Thyroid gland (tissue), 4 donors: ENCODE data around the gene CYP19A1. TPM values are rescaled to one million over a fixed set of nuclear protein-coding genes. Genes with fewer than 3 reads are reported as not detected.

Experiments
- DNase-seq, 2 donors: peaks; one replicate each; pipeline ENCODE4 v3.0.0-alpha.2; 2019
- H3K27ac ChIP-seq, 3 donors: fragments of 200-600 bp; sonication (generic); 1 replicate in 2 of 3; 2 replicates in 1 of 3; pipeline ENCODE4 v1.5.1; 2016 to 2019; ENCODE audit warnings: mild to moderate bottlenecking in 1 of 3, moderate library complexity in 1 of 3
- H3K27me3 ChIP-seq: fragments of 200-600 bp; sonication (generic); one replicate; pipeline ENCODE4 v1.5.1; 2019
- H3K36me3 ChIP-seq, 2 donors: fragments of 200-600 bp; sonication (generic); one replicate each; pipeline ENCODE4 v1.5.1; 2016 to 2019
- H3K4me1 ChIP-seq, 2 donors: fragments of 200-600 bp; sonication (generic); one replicate each; pipeline ENCODE4 v1.5.1; 2017 to 2019
- H3K4me3 ChIP-seq, 3 donors: fragments of 200-600 bp; sonication (generic); replicated peaks in 1 of 3; 1 replicate in 2 of 3; 2 replicates in 1 of 3; pipeline ENCODE4 v1.5.1; 2016; ENCODE audit warnings: mild to moderate bottlenecking in 1 of 3
- H3K9me3 ChIP-seq: fragments of 200-600 bp; sonication (generic); one replicate; pipeline ENCODE4 v1.5.1; 2017
- POLR2A ChIP-seq, 2 donors: fragments of 450-650 bp; IDR thresholded peaks; one replicate each; pipeline ENCODE4 v1.6.1; 2017; ENCODE audit warnings: antibody characterized with exemption in 2 of 2, mild to moderate bottlenecking in 2 of 2, moderate library complexity in 1 of 2
- WGBS, 2 donors: methylation state at CpG; one replicate each; pipeline ENCODE4 v1.1.5; 2017; 5-methylcytosine and 5-hydroxymethylcytosine counted together
- intact Hi-C: fragments of 100-400 bp; cut with DNase I; formaldehyde crosslinking; loops from one replicate; pipeline ENCODE4 v1.15.1; 2023
- total RNA-seq, 4 donors: library from RNA; depleted of rRNA; stranded (reverse); fragments of >200 nt; gene quantifications; one replicate each; pipeline ENCODE4 v1.2.3, GENCODE V29; 2016
- TF ChIP-seq, protein P1 (sequence below), 6 experiments: fragments of 200-600 bp in 3 of 6; fragments of 450-650 bp in 3 of 6; sonication (generic) in 3 of 6; IDR thresholded peaks; one replicate each; pipeline ENCODE4 v1.5.1; 2016 to 2019; ENCODE audit warnings: antibody characterized with exemption in 6 of 6, mild to moderate bottlenecking in 2 of 6, inconsistent platforms in 1 of 6, moderate library complexity in 1 of 6

CYP19A1 gene
- total RNA-seq, 4 donors from 2014 or later, result 1.6 to 5.5 (median 4.5) TPM

DNA sequence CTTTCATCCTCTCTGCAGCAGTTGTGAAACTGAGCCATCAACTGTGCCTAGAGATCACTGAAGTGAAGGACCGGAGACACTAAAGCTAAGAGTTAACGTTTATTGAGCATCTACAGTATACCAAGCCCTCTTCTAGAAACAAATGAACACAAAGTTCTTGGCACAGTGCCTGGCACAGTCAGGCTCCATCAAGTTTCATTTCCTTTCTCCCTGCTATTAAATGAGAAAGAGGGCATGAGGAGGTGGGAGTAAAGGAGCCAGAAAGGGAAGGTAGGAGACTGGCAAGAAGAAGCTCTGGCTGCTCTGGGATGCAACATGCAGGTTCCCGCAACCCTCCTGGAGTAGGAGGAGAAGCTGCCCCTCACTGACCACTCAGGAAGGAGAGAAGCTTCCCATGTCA lies 30.6 kb downstream of the CYP19A1 start:
- WGBS, 2 donors, result 66 to 67% methylated on average over 3 of the region's 3 CpGs
- intact Hi-C loops, result no loop called here
- DNase-seq, result peak; percentile 10 to 14
- Histone ChIP-seq H3K4me3 (no peak overlapping the region), H3K36me3 (no peaks in the 10 kb centered on the region), H3K4me1 (peaks cover 0 to 4% of the 10 kb centered on the region in 2 donors), H3K27ac (no peak overlapping the region), H3K27me3 (no peaks in the 10 kb centered on the region), H3K9me3 (no peaks in the 10 kb centered on the region)
- TF ChIP-seq POLR2A (IDR thresholded peaks at IDR 0.05), result no peak
- TF ChIP-seq, protein P1, sequence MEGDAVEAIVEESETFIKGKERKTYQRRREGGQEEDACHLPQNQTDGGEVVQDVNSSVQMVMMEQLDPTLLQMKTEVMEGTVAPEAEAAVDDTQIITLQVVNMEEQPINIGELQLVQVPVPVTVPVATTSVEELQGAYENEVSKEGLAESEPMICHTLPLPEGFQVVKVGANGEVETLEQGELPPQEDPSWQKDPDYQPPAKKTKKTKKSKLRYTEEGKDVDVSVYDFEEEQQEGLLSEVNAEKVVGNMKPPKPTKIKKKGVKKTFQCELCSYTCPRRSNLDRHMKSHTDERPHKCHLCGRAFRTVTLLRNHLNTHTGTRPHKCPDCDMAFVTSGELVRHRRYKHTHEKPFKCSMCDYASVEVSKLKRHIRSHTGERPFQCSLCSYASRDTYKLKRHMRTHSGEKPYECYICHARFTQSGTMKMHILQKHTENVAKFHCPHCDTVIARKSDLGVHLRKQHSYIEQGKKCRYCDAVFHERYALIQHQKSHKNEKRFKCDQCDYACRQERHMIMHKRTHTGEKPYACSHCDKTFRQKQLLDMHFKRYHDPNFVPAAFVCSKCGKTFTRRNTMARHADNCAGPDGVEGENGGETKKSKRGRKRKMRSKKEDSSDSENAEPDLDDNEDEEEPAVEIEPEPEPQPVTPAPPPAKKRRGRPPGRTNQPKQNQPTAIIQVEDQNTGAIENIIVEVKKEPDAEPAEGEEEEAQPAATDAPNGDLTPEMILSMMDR (IDR thresholded peaks at IDR 0.05), result no peak

GRCh38 chr15:51307325-51307724 lies 31.1 kb downstream of the CYP19A1 start:
- Histone ChIP-seq H3K36me3 (no peaks in the 10 kb centered on the region), H3K27ac (no peak overlapping the region), H3K4me3 (no peak overlapping the region), H3K9me3 (no peaks in the 10 kb centered on the region), H3K4me1 (peaks cover 0 to 4% of the 10 kb centered on the region in 2 donors), H3K27me3 (no peaks in the 10 kb centered on the region)
- TF ChIP-seq POLR2A (IDR thresholded peaks at IDR 0.05), result no peak
- TF ChIP-seq, protein P1 (IDR thresholded peaks at IDR 0.05), result no peak
- no peak for DNase-seq
- intact Hi-C loops, result no loop called here
- 88 to 90% methylated on average over 3 of the region's 3 CpGs for WGBS, 2 donors

- H3K36me3 ChIP-seq, result no peaks in the 10 kb centered on the region
- TF ChIP-seq, protein P1 (IDR thresholded peaks at IDR 0.05), result no peak
- no peak for TF ChIP-seq POLR2A (IDR thresholded peaks at IDR 0.05)
- no peak overlapping the region for H3K27ac ChIP-seq
- peaks cover 0 to 4% of the 10 kb centered on the region in 2 donors for H3K4me1 ChIP-seq
- H3K27me3 ChIP-seq, result no peaks in the 10 kb centered on the region
- no peaks in the 10 kb centered on the region for H3K9me3 ChIP-seq
- DNase-seq, result no peak
- WGBS, 2 donors, result 53 to 81% methylated on average over 2 of the region's 2 CpGs
- no peak overlapping the region for H3K4me3 ChIP-seq
- intact Hi-C loops, result no loop called here
Observed at GRCh38 chr15:51303462-51303980, 34.9 kb downstream of the CYP19A1 start.

DNA sequence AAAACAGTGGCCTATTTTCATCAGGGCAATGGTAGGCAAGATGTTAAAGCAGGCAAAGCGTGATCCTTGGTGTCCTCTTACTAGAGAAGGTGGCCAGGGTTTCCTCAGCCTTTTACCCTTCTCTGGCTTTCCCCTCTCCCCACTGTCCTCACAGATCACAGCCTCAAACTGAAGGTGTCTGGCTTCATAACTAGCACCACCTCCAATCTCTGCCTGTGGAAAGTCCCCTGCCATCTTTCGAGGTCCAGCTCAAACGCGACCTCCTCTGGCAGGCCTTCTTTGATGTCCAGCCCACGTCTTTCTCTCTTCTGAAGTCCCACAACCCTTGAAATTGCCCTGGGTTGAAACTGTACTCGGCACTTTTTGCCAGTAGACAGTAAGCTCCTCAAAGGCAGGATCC lies 35.9 kb downstream of the CYP19A1 start:
- H3K27me3 ChIP-seq, result no peaks in the 10 kb centered on the region
- intact Hi-C loops, result no loop called here
- H3K4me3 ChIP-seq, result no peak overlapping the region
- TF ChIP-seq POLR2A (IDR thresholded peaks at IDR 0.05), result no peak
- TF ChIP-seq, protein P1 (IDR thresholded peaks at IDR 0.05), result no peak
- H3K9me3 ChIP-seq, result no peaks in the 10 kb centered on the region
- WGBS, 2 donors, result 82 to 83% methylated on average over 6 of the region's 6 CpGs
- H3K36me3 ChIP-seq, result no peaks in the 10 kb centered on the region
- H3K4me1 ChIP-seq, result peaks cover 0 to 4% of the 10 kb centered on the region in 2 donors
- no peak overlapping the region for H3K27ac ChIP-seq
- DNase-seq, result no peak

DNA sequence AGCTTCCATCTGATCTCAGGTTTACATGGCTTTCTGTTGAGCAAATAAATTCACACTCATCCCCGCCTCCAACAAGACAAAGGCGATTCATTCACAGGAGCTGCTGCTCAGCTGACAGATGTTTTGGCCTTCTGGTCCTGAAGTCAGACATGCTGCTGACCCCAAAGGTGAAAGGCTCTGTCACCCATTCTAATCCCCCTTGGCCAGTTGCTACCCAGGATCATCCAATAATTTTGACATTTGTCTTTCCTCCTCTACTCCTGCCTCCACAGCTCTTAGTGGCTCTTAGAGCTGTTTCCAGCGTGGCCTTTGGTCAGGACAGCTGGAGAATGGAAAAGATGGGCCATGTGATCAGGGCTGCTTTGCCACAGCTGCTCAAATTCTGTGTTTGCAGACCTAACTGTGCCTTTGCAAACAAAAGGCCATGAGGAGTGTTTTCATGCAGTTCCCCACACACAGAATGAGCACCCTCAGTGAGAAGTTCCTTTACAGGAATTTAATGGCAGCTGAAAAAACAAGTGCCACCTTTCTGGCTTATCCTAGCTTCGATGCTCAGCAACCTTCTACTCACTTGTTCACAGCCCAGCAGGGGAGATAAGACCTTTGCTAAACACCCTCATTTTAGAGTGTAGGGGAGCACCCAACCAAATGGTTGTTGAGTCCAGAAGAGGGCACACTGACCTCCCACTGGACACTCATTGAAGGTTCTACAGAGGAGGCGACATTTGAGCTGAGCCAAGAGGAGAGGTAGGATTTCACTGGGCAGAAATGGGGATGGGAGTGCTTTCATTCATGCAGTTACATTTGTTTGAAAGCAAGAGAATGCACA lies 39.0 kb downstream of the CYP19A1 start:
- no peaks in the 10 kb centered on the region for H3K27me3 ChIP-seq
- no peak overlapping the region for H3K27ac ChIP-seq
- no peaks in the 10 kb centered on the region for H3K9me3 ChIP-seq
- H3K4me3 ChIP-seq, result no peak overlapping the region
- TF ChIP-seq, protein P1 (IDR thresholded peaks at IDR 0.05), result no peak
- no peak for TF ChIP-seq POLR2A (IDR thresholded peaks at IDR 0.05)
- DNase-seq, result peak in 1 of 2 donors; percentile 17
- H3K4me1 ChIP-seq, result peaks cover 0 to 4% of the 10 kb centered on the region in 2 donors
- intact Hi-C loops, result no loop called here
- no peaks in the 10 kb centered on the region for H3K36me3 ChIP-seq
- 63 to 71% methylated on average over 5 of the region's 5 CpGs for WGBS, 2 donors
